GM21786 (cell line): ENCODE results near the gene CHRM1.

Source experiments
- ATAC-seq: cut with Tn5 transposase; IDR thresholded peaks from one replicate; pipeline ENCODE4 v1.9.1; 2021; ENCODE audit not compliant: unreplicated experiment

Gene CHRM1

DNA sequence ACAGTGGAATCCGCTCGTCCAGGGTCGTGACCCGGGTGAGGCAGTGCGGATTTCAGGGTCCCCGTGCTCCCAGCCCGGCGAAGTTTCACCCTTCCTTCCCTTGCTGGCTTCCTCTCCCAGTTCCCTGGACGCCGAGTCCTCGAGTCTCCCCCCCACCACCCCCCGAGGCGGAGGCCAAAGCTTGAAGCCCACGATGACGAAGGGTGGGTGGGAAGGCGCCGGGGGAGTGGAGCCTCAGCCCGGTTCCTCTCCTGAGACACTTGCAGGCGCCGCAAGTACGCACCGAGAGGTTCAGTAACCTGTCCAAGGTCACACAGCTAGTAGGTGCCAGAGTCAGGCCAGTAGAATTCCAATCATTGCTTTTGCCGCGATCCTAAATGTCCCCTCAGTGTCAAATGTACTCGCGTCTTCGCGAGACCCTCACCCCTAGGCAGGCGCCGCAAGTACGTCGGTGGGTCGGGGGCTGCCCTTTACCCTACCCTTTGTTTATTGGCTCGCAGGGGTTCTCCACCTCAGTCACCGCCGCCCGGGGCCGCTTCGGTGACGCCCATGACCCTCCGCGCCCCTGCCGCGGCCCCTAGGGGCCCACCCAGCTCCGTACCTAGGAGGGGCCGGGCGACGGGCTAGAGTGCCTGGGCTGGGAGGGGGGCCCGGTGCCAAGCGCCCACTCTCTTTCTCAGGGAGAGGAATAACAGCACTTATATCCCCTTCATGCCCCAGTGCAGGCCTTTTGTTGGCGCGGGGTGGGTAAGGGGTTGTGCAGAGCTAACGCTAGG, 5.7 kb upstream of the CHRM1 start:
- no peak for ATAC-seq

DNA sequence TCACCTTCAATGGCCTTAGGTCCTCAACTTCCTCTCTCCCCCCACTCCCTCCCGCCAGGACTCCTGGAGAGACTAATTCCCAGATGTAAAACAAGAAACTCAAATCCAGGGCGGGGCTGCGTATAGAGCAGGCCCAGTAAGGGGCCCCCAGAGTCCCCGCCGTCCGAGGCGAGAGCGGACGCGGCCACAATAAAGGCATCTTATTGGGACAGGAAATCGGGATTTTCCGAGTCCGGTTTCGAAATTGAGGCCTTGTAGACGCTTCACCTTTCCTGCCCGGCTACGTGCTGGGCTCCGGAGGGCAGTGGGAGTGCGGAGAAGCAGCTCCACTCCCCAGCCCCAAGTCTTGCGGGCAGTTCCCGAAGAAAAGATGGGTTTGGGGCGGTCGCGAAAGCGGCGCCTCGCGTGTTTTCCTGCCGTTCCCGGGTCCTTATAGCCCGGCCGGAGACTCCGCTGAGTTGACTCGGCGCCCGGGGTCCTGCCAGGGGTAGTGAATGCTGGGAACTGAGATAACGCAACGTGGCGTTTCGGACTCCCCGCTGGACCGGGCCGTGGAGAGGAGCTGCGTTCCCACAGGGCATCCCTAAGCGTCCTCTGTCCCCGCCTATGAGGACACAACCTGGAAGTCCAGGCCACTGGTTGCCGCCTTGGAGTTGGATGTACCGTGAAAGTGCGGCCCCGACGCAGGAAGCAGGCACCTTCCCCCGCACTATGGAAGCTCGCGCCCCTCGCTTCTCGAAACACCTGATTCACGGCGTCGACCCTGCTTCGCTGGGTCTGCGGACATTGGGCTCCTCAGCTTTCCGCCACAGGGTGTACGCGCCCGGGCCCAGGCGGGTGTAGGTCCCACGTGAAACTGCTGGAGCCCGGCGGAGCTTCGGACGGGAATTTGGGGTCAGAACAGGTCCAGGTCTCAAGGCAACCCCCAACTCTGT, 4.8 kb upstream of the CHRM1 start:
- no peak for ATAC-seq

GRCh38 chr11:62925308-62925707, 4.1 kb upstream of the CHRM1 start:
- ATAC-seq: no peak

DNA sequence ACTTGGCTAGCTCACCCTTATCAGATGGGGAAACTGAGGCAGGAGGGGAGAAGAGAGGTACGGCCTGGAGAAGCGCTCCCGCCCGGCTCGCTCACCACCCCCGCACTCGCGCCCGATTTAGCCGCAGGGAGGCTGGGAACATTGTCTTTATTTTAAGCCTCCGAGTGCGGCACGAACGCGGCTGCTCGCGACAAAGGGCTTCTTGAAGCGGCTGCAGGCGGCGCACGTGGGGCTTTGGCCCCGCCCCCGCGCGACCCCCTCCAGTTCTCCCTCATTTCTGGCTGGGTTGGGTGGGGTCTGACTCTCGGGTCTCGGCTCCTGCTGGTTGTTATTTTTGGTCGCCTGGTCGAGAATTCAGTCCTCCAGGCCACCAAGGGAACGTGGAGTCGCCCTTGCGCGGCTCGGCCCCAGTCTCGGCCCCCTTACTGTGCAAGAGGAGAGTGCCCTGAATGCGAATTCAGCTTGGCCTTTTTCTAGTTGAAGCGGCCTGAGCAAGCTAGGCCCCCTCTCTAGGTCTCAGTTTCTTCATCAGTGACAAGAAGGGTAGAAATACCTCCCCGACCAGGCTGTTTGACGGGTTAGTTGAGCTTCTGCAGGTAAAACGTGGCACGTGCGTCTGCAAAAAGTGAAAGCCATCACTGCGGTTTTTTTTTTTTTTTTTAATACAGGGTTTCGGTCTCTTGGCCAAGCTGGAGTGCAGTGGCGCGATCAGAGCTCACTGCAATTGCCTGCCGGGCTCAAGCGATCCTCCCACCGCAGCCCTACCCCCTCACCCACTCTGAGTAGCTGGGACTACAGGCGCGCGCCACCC, 2.6 kb upstream of the CHRM1 start:
- no peak for ATAC-seq

DNA sequence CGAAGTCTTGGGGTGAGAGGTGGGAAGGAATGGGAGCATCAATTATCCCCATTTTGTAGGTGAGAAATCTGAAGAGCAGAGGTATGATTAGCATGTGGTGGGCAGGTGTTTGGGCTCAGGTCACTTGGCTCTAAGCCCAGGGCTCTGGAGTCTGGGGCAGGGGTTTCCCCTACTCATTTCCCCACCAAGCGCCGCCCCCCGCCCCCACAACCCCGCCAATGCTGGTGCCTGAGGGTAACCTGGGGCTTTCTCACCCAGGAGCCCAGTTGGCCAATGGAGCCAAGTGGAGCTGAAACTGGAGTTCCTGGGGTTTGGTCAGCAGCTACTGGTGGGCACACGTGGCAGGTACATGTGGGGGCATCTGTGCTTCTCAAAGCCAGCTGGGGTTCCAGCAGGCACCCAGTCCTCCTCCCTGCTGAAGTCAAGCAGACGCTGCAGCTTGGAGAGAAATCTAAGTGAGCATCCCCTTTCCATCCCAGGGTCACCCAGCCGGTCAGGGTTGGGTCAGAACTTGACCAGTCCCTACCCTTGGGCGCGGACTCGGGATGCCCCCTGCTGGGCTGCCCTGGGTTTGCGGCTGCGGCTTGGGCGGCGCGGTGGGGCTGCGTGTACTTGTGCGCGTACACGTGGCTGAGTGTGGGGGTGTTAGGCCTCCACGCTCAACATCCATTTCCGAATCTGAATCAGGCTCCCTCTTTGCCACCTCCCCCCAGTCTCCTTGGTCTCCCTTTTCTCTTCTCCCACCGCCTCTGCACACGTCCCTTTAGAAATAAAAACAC, 1.7 kb upstream of the CHRM1 start:
- ATAC-seq: no peak

- ATAC-seq: no peak
Measured at GRCh38 chr11:62922189-62922589, 1.0 kb upstream of the CHRM1 start.

GRCh38 chr11:62921573-62922188, 518 bp upstream of the CHRM1 start:
- no peak for ATAC-seq

GRCh38 chr11:62919898-62920640, 1.1 kb downstream of the CHRM1 start:
- ATAC-seq: no peak

GRCh38 chr11:62919476-62919875, 1.7 kb downstream of the CHRM1 start:
- ATAC-seq: no peak

DNA sequence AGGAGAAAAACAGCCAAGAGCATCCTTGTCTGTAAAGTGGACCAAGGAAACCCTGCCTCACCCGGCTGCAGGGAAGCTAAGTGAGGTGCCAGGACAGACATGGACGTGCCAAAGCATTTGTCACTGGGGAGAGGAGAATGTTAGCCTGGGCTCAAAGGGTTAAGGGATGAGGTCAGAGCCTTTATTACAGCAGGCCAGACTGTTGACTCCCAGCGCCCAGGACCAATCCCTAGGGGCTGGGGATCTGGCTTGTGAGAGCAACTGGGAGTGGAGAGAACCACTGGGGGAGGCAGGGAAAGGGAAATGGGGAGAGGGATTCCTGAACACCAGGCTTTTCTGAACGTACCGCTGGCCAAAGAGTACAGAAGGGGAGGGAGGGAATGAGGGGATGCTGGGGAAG, 2.6 kb downstream of the CHRM1 start:
- no peak for ATAC-seq

GRCh38 chr11:62917906-62918502, 3.2 kb downstream of the CHRM1 start:
- ATAC-seq: no peak

- ATAC-seq: no peak
Measured at GRCh38 chr11:62914416-62914815, 6.7 kb downstream of the CHRM1 start.

DNA sequence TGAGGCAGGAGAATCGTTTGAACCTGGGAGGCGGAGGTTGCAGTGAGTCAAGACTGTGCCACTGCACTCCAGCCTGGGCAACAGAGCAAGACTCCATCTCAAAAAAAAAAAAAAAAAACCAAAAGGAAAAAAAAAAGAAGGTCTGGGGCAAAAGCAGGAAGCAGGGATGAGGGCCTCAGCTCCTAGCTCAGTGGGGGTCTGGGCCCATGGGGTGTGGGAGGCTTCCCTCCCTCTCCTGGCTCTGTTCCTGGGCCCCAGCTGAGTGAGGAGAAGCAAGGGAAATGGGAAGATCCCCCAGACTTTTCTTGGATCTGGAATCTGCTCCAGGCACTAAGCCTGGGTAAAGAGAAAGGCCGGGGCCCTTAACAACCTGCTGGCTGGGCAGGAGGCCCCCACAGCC, 8.9 kb downstream of the CHRM1 start:
- no peak for ATAC-seq

DNA sequence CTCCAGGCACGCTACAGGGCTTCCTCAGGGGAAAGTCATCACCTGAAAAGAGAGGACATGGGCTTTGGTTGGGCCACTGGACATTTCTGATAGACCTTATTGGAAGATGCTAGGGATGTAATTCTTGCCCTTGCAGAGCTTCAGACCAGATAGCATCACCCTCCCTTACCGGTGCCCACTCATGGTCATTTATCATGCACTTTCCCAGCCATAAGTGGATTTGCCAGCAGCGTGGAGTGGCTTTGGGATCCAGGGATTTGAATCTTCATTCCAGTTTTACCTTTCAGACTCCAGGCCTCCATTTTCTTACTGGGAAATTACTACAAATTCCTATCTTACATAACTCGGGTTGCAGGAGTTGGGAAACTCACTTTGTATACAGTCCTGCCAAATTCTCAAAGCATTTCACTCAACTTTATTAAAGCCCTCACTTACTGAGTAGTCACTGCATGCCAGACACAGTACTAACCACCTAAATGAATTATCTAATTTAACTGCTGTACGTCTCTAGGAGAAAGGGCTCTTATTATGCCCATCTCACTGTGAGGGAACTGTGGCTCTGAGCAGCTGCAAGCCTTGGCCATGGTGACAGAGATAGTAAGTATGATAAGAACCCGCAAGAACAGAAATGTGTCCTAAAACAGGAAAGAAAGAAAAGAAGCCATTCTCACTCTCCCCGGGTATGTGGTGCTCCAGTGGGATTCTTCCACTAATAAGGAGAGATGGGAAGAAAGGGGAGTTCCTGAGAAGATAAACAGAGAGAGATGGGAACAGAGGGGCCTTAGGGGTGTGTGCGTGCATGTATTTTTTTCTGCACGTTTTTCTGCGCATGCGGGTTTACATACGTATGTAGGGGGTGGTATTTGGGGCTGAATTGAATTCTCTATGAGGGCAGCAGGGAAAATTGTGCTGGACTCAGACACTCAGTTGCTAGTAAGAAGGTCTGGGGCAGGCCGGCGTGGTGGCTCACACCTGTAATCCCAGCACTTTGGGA, 9.7 kb downstream of the CHRM1 start:
- ATAC-seq: no peak

DNA sequence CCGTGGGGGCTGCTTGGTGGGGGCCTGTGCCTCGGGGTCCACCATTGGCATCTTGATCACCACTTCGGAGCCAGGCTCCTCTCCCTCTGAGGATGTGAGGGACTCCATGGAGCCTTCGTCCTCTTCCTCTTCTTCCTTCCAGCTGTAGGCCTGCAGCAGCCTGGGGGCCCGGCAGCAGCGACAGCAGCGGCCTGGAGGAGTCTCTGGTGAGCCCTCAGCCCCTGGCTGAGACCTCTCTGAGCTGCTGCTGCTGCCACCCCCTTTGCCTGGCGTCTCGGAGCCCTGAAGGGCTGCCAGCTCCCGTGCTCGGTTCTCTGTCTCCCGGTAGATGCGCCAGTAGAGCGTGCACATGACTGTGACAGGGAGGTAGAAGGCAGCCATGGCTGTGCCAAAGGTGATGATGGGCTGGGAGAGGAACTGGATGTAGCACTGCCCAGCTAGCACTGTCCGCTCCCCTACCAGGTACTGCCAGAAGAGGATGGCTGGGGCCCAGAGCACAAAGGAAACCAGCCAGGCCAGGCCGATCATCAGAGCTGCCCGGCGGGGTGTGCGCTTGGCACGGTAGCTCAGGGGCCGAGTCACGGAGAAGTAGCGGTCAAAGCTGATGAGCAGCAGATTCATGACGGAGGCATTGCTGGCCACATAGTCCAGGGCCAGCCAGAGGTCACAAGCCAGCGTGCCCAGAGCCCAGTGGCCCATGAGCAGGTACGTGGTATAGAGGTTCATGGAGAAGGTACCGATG, 10.9 kb downstream of the CHRM1 start:
- ATAC-seq: no peak

DNA sequence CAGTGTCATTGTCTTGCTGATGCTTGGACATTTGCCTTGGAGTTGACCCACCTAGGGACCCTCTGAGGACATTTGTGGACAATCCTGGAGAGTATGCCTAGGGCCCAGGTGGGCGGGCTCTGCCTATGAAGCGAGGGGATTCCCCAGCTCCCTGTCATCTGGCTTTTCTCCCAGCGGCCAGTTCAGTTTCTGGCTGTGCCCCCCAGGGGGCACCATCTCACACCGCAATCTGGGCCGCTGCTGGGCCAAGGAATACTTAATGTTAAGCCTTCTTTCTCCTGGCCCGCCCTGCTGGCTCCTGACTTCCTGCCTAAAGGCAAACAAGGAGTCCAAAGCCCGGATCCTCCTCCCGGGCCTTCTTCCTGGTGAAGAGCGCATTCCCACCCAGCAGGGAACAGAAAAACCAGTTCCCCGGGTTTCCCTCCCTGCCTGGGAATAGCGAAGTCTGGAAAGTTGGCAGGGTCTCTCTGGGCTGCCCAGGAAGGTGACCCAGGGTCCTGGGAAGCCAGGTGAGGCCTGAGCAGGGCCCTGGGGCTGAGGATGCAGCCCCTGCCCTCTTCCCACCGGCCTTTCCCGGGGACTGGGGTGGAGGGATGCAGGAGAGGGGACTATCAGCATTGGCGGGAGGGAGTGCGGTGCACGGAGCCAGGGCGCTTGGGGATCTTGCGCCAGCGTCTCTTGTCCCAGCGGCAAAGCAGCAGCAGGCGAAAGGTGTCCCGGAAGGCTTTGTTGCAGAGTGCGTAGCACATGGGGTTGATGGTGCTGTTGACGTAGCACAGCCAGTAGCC, 11.9 kb downstream of the CHRM1 start:
- ATAC-seq: no peak
